GM10266 (cell line): ENCODE results near the gene CCDC9.
A peak's percentile ranks its signal among the peaks of the same experiment; 100 is the strongest.

ENCODE experiments used
- DNase-seq: peaks from one replicate; pipeline ENCODE4 v3.0.0; 2012; ENCODE audit errors: extremely low spot score
- TF ChIP-seq, protein P1 (sequence below): IDR thresholded peaks from 2 replicates; pipeline ENCODE4 v1.5.1; 2012; ENCODE audit warnings: mild to moderate bottlenecking, low read depth; ENCODE audit not compliant: control insufficient read depth, insufficient read depth; ENCODE audit errors: missing control alignments

Gene CCDC9

DNA sequence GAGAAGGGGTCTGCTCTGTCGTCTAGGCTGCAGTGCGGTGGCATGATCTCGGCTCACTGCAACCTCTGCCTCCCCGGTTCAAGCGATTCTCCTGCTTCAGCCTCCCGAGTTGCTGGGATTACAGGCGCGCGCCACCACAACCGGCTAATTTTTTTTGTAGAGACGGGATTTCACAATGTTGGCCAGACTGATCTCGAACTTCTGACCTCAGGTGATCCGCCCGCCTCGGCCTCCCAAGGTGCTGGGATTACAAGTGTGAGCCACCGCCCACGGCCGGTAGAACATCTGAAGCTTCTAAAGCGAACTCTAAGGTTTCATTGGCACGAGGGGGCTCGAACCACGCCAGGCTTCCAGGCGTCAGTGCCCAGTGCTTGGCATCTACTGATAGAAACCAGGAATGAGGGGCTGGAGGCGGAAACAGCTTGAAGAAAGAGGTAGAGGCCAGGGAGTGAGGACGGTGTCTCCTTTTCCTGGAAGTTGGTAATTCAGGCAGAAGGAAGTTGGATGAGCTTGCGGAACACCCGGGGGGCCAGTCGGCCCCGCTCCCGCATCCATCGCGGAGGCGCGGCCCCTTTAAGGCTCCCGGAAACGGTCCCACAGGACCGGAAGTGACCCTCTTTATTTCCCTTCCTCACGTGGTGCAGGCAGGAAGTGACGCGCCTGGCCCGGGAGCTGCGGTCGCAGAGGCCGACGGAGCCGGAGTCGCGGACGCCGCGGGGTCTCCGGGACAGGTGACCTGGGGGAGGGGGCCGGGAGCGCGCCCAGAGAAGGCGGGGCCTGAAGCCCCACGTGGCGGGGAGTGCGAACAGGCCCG is at the start of gene CCDC9:
Gene CCDC9, plus strand, starts transcription at position 647 of the 814 bp plus-strand sequence. CDS start 1,876 bp downstream, outside the sequence.
- no peak for DNase-seq
- TF ChIP-seq, protein P1, sequence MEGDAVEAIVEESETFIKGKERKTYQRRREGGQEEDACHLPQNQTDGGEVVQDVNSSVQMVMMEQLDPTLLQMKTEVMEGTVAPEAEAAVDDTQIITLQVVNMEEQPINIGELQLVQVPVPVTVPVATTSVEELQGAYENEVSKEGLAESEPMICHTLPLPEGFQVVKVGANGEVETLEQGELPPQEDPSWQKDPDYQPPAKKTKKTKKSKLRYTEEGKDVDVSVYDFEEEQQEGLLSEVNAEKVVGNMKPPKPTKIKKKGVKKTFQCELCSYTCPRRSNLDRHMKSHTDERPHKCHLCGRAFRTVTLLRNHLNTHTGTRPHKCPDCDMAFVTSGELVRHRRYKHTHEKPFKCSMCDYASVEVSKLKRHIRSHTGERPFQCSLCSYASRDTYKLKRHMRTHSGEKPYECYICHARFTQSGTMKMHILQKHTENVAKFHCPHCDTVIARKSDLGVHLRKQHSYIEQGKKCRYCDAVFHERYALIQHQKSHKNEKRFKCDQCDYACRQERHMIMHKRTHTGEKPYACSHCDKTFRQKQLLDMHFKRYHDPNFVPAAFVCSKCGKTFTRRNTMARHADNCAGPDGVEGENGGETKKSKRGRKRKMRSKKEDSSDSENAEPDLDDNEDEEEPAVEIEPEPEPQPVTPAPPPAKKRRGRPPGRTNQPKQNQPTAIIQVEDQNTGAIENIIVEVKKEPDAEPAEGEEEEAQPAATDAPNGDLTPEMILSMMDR, result no peak

DNA sequence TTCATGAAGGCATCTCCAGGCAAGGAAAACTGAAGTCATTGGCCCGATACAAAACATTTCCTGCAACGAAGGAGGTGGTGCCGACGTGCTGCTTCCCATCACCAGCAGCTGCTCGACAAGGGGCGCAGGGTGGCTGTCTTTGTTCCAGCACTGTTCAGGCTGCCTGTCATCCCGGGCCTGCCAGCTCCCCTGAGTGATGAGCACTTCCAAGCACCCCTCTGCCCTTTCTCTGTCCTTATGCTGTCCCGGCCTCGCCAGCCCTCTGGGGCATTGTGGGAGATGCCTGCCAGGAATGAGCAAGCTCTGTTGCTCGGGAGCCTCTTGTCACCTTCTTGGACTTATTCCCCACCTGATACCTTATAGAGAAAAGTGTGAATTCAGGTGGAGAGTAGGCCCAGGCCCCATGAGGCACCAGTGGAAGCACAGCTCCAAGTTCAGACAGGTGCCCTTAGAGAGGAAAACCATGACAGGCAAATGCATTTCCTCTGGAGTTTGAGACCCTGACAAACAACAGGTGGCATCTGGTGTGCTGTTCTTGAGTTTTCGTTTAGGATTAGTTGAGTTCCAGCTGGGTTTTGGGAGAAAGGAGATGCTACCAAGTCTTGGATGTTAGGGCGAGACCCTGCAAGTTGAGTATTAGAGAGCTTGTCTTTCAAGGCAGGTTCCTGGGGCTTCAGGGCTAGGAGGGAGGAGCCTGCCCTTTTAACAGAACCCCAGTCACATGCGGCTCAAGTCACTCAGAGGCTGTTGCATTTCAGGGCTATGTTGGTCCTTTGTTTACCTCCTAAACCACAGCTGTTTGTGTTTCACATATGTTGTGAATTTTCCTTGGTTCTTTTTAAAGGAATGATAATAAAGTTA is 46.8 kb upstream of the CCDC9 start:
- TF ChIP-seq, protein P1, result no peak
- DNase-seq, result no peak

DNA sequence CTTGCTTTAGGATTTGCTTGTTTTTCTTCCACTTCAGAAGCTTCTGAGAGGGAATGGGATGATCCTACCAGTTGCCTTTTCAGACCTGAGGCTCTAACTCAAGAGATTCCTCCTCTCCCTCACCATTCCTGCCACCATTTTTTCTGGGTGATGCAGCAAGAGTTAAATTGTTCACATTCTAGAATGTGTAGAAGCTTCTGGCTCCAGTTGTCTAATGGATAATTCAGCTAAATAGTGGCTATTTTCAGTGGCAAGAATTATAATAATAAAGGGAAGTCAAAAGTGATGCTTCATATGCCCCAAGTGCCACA is 46.2 kb upstream of the CCDC9 start:
- TF ChIP-seq, protein P1, result no peak
- DNase-seq, result no peak

DNA sequence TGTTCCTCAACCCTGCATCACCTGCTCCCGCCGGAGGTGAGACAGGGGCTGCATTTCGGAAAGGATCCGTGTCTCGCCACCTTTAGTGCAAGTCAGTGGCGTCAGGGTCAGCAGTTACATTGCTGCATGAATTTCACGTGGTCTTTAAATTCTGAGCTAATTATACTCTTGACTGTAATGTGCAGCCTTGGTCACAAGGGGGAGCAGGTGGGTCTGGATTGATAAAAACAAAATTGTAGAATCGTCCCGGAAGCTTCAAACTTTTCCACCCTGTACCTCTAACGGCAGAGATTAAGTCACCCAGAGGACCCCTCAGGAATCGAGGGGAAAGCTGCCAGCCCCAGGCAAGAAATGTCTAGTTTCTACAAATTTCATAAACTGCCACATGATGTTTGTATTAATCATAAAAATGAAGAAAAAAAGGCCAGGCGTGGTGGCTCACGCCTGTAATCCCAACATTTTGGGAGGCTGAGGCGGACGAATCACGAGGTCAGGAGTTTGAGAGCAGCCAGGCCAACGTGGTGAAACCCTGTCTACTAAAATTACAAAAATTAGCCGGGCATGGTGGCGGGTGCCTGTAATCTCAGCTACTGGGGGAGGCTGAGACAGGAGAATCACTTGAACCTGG is 45.5 kb upstream of the CCDC9 start:
- TF ChIP-seq, protein P1, result peak; percentile 82
- DNase-seq, result peak; percentile 75

DNA sequence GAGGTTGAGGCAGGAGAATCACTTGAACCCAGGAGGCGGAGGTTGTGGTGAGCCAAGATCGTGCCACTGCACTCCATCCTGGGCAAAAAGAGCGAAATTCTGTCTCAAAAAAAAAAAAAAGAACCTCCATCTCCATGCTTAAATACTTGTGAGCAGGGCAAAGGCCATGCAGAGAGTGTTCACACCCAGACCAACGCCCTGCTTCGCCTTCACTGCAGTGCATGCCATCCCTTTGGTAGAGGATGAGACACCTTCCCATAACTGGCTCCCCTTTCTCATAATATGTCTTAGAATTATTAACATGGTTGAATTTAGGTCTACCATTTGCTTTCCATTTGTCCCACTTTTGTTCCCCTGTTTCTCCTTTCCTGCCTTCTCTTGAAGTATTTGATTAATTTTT is 40.7 kb upstream of the CCDC9 start:
- TF ChIP-seq, protein P1, result no peak
- DNase-seq, result no peak

DNA sequence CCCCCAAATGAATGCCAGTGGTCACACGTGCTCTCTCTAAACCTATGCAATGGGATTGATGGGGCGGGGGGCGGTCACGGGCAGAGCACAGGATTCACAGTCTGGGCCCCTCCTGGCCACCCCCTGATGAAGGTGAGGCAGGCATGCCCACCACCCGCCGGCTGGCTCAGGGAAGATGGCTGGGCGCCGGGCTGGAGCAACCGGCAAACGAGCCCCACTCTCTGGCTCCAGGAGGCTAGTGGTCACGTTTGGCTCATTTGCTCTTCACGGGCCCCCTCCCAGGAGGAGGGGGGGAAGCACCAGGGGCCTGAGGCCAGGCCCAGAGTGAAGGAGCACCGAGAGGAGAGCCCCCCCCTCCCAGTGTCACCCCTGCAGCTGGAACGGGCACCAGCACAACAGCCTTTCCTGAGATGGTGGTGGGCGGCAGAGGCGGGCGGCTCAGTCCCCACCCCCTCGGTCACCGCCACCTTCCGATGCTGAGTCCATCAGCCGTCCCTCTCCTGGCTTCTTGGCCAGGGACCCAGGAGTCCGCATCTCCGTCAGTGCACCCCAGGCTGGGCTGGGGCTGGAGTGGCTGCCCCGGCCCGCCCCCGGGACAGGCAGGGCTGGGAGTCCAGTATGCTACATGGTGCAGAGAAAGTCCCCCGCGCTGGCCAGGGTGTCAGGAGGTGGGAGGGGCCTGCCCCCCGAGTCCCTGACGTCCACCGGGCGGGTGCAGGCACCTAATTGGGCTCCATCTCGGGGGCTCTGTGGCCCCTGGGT is 35.1 kb upstream of the CCDC9 start:
- no peak for DNase-seq
- TF ChIP-seq, protein P1, result no peak
